ENCODE results near the gene ALDH9A1. TPM values are rescaled to one million over a fixed set of nuclear protein-coding genes. Genes with fewer than 3 reads are reported as not detected.

ALDH9A1 gene
- total RNA-seq, 4 donors from 2014 or later: 46.4 to 91.5 (median 63.3) TPM

DNA sequence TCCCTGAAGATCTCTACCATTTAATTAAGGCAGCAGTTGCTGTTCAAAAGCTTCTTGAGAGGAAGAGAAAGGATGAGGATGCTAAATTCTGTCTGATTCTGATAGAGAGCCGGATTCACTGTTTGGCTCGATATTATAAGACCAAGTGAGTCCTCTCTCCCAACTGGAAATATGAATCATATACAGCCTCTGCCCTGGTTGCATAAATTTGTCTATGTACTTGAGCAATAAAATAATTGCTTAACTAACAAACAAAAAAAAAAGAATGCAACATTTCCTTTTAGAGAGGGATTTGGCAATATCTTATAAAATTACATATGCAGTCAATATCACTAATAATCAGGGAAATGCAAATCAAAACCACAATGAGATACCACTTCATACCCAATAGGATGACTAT, 26.8 kb downstream of the ALDH9A1 start:
- Histone ChIP-seq H3K36me3 (peaks cover 0 to 41% of the 10 kb centered on the region in 2 donors), H3K27ac (no peak overlapping the region), H3K4me1 (peaks cover 3 to 5% of the 10 kb centered on the region in 2 donors), H3K4me3 (no peak overlapping the region), H3K9me3 (no peaks in the 10 kb centered on the region), H3K27me3 (no peaks in the 10 kb centered on the region)
- no peak for ATAC-seq
- TF ChIP-seq POLR2A (IDR thresholded peaks at IDR 0.05) (no peak), CTCF (IDR thresholded peaks at IDR 0.05 in 4 of 5, conservative IDR thresholded peaks at IDR 0.05 in 1 of 5) (no peak)
- intact Hi-C loops (cut with DNase I; ENCODE audit: low total_unique reads): no loop called here
- in situ Hi-C loops (cut with MboI; ENCODE audit: low sequenced_read_pairs in 4 of 4): no loop called here
- DNase-seq: no peak

DNA sequence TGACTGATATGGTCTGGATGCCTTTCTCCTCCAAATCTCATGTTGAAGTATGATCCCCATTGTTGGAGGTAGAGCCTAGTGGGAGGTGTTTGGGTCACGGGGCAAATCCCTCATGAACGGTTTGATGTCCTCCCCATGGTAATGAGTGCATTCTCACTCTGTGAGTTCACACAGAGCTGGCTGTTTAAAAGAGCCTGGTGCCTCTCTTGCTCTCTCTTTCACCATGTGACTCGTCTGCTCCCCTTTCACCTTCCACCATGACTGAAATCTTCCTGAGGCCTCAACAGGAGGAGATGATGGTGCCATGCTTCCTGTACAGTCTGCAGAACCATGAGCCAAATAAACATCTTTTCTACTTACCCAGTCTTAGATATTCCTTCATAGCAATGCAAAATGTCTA, 30.2 kb downstream of the ALDH9A1 start:
- Histone ChIP-seq H3K4me3 (no peak overlapping the region), H3K9me3 (no peaks in the 10 kb centered on the region), H3K27me3 (no peaks in the 10 kb centered on the region), H3K36me3 (peaks cover 0 to 53% of the 10 kb centered on the region in 2 donors), H3K27ac (no peak overlapping the region), H3K4me1 (peaks cover 9 to 13% of the 10 kb centered on the region in 2 donors)
- no peak for TF ChIP-seq POLR2A (IDR thresholded peaks at IDR 0.05)
- no peak for TF ChIP-seq CTCF (IDR thresholded peaks at IDR 0.05 in 4 of 5, conservative IDR thresholded peaks at IDR 0.05 in 1 of 5)
- intact Hi-C loops (cut with DNase I; ENCODE audit: low total_unique reads): no loop called here
- no peak for ATAC-seq
- DNase-seq: no peak
- in situ Hi-C loops (cut with MboI; ENCODE audit: low sequenced_read_pairs in 4 of 4): no loop called here

DNA sequence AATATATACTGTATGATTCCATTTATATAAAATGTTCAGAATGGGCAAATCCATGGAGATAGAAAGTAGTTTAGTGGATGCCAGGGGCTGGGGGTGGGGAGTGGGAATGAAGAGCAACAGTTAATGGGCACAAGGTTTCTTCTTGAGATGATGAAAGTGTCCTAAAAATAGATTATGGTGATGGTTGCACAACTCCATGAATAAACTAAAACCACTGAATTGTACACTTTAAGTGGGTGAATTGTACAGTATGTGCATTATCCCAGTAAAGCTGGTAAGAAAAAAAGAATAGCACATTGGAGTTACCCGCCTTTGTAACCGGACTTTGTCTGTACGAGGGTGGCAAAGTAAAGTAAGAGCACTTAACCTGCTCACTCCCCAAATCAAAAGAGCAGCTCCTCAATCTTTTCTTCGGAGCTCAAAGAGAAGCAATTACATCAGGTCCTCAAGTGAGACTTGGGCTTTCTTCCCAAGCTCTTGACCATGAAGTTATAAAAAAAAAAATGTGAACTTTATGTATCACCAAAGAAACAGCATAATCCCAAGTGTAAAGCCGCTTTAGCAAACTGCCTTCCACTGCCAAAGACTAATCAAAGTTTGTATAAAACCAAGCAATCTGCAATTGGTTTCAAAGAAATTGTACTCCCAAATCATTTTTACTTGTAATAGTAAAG, 32.1 kb downstream of the ALDH9A1 start:
- ATAC-seq (peak; percentile 85 to 90), DNase-seq (no peak)
- H3K27me3 ChIP-seq: no peaks in the 10 kb centered on the region
- H3K4me1 ChIP-seq: peaks cover 9 to 13% of the 10 kb centered on the region in 2 donors
- in situ Hi-C loops (cut with MboI; ENCODE audit: low sequenced_read_pairs in 4 of 4) (no loop called here), intact Hi-C loops (cut with DNase I; ENCODE audit: low total_unique reads) (no loop called here)
- TF ChIP-seq POLR2A (IDR thresholded peaks at IDR 0.05) (no peak), CTCF (IDR thresholded peaks at IDR 0.05 in 4 of 5, conservative IDR thresholded peaks at IDR 0.05 in 1 of 5) (no peak)
- no peak overlapping the region for H3K4me3 ChIP-seq
- H3K36me3 ChIP-seq: peaks cover 0 to 59% of the 10 kb centered on the region in 2 donors
- peak overlapping the region; percentile 22 to 58 (median 49) for H3K27ac ChIP-seq
- H3K9me3 ChIP-seq: no peaks in the 10 kb centered on the region

DNA sequence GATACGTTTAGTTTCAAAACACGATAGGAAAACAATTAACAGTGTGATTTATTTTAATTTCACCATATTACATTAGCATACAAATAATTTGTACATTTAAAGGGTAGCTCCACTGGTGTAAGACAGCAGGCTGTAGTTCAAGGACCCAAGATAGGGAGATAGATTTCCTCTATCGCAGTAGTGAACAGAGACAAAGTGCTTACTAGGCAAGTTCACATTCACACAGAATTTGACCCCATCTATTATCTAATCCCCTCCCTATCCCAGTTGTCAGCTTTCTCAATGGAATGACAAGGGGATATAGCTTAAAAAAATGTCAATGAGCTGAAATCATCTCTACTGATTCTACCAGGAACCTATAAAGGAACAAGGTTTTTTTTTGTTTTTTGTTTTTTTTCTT, 36.2 kb downstream of the ALDH9A1 start:
- ATAC-seq: no peak
- no peak for DNase-seq
- Histone ChIP-seq H3K27me3 (no peaks in the 10 kb centered on the region), H3K27ac (no peak overlapping the region), H3K4me3 (no peak overlapping the region), H3K9me3 (no peaks in the 10 kb centered on the region), H3K36me3 (peaks cover 0 to 50% of the 10 kb centered on the region in 2 donors), H3K4me1 (peaks cover 9 to 13% of the 10 kb centered on the region in 2 donors)
- in situ Hi-C loops (cut with MboI; ENCODE audit: low sequenced_read_pairs in 4 of 4) (no loop called here), intact Hi-C loops (cut with DNase I; ENCODE audit: low total_unique reads) (no loop called here)
- TF ChIP-seq CTCF (IDR thresholded peaks at IDR 0.05 in 4 of 5, conservative IDR thresholded peaks at IDR 0.05 in 1 of 5) (no peak), POLR2A (IDR thresholded peaks at IDR 0.05) (no peak)

DNA sequence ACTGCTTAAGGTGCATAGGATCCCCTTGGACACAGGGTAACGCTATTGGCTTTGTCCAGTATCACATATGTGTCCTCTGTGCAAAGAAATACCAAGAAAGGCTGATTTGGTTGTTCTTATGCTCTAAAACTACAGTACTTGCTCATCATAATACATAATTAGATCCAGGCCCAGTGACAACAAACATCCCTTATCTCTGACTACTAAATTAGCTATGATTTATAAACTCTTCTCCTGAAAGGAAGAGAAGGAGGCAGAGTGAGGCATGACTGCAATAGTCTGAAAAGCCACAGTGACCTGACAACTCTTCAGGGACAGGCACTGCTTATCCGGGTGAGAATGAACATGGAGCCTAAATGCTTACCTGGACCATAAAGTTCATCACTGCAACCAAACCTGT, 36.7 kb downstream of the ALDH9A1 start:
- no peak for TF ChIP-seq POLR2A (IDR thresholded peaks at IDR 0.05)
- no peak for TF ChIP-seq CTCF (IDR thresholded peaks at IDR 0.05 in 4 of 5, conservative IDR thresholded peaks at IDR 0.05 in 1 of 5)
- Histone ChIP-seq H3K27me3 (no peaks in the 10 kb centered on the region), H3K9me3 (no peaks in the 10 kb centered on the region), H3K4me1 (peaks cover 9 to 12% of the 10 kb centered on the region in 2 donors), H3K4me3 (no peak overlapping the region), H3K27ac (no peak overlapping the region), H3K36me3 (peaks cover 0 to 48% of the 10 kb centered on the region in 2 donors)
- intact Hi-C loops (cut with DNase I; ENCODE audit: low total_unique reads) (no loop called here), in situ Hi-C loops (cut with MboI; ENCODE audit: low sequenced_read_pairs in 4 of 4) (no loop called here)
- ATAC-seq (no peak), DNase-seq (no peak)
